OCI-LY1 (cell line): ENCODE measurements around the gene HINT2.

Experiments used
- CTCF ChIP-seq: fragments of 200-600 bp; sonication (generic), shearing (Covaris generic); IDR thresholded peaks from 2 replicates; pipeline ENCODE4 v1.5.1; 2017; ENCODE audit warnings: mild to moderate bottlenecking, antibody characterized with exemption, low read length, moderate library complexity, mixed read lengths
- EZH2 ChIP-seq: fragments of 200-600 bp; sonication (generic), shearing (Covaris generic); IDR thresholded peaks from 2 replicates; pipeline ENCODE4 v1.8.0; 2017; ENCODE audit warnings: borderline replicate concordance, mixed run types, mild to moderate bottlenecking, antibody characterized with exemption, low read length, moderate library complexity, mixed read lengths

DNA sequence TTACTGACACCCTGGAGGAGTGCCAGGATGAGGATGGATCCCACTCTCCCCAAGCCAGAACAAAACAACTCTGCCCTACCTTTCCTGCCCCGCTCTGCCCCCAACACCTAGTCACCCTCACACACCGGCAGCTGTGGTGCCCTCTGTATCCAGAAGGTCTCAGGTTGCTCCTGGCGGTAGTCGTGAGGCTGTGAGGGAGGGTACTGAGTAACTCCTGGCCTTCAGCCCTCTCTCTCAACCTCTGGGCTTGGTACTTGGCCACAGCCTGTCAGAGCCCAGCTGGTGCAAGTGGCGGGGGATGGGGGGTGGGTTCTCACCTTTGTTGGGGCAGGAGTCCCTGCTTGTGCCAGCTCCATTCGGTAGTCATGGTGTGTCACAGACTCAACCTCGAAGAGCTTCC lies 4.7 kb downstream of the HINT2 start:
- TF ChIP-seq EZH2 (no peak), CTCF (no peak)
